HCT116 (cell line): ENCODE data around the gene GREM2. TPM values are rescaled to one million over a fixed set of nuclear protein-coding genes. Genes with fewer than 3 reads are reported as not detected.

Experiments used
- ATAC-seq: fragments of 200-7000 bp; cut with Tn5 transposase; 2 replicates; pipeline ENCODE4 v1.9.1; 2020; ENCODE audit warnings: mild to moderate bottlenecking, moderate library complexity
- BruUV-seq: library from RNA; stranded (reverse); fragments of 400-500 nt; replicated peaks from 2 replicates; lab custom pipeline; 2021; lab: Mats Ljungman, UMichigan
- CTCF ChIA-PET: fragments of 300-600 bp; sonication (Branson Sonifier 250); formaldehyde crosslinking; loops from one replicate; lab custom pipeline; 2021; ENCODE audit warnings: antibody characterized with exemption; lab: Charles Lee
- POLR2A ChIA-PET: fragments of 300-600, 350-600 bp; sonication (Branson Sonifier 250); formaldehyde crosslinking; loops from one replicate; lab custom pipeline; 2021; ENCODE audit warnings: antibody characterized with exemption; lab: Charles Lee
- RAD21 ChIA-PET, 2 experiments: fragments of 300-600 bp; sonication (Branson Sonifier 250); formaldehyde crosslinking; loops; one replicate each; lab custom pipeline; 2023; ENCODE audit warnings: low total read pairs in 2 of 2; ENCODE audit not compliant: uncharacterized antibody in 2 of 2, unreplicated experiment in 2 of 2, low non-redundant PET in 1 of 2; lab: Charles Lee
- DNase-seq: peaks from one replicate; pipeline ENCODE4 v3.0.0-alpha.2; 2010; ENCODE audit warnings: low read depth, low spot score
- H2AFZ ChIP-seq: fragments of 200-600 bp; shearing (Covaris generic), sonication (generic); 2 replicates; pipeline ENCODE4 v1.6.1; 2017; ENCODE audit warnings: low read depth, mixed run types, mixed read lengths, antibody characterized with exemption, low read length; ENCODE audit not compliant: poor library complexity, severe bottlenecking
- H3K27ac ChIP-seq: 2 replicates; pipeline ENCODE4 v1.5.1; 2012; ENCODE audit warnings: low read depth, low read length
- H3K27me3 ChIP-seq: fragments of 200-600 bp; sonication (generic); 2 replicates; pipeline ENCODE4 v1.6.1; 2016; ENCODE audit warnings: mixed run types, low read length, mixed read lengths; ENCODE audit not compliant: insufficient read depth
- H3K36me3 ChIP-seq, 2 experiments: fragments of 200-500 bp in 1 of 2; fragments of 200-600 bp in 1 of 2; sonication (Bioruptor generic) in 1 of 2; sonication (generic) in 1 of 2; 2 replicates each; pipeline versions ENCODE4 v1.5.1 to v1.6.1; 2014 to 2016; ENCODE audit warnings: low read length in 2 of 2, inconsistent platforms in 1 of 2, mixed read lengths in 1 of 2, mixed run types in 1 of 2; ENCODE audit not compliant: insufficient read depth in 2 of 2, control insufficient read depth in 1 of 2
- H3K4me1 ChIP-seq, 2 experiments: fragments of 200-600 bp in 1 of 2; sonication (generic) in 1 of 2; 2 replicates each; pipeline versions ENCODE4 v1.5.1 to v1.6.1; 2012 to 2017; ENCODE audit warnings: low read length in 2 of 2, inconsistent platforms in 1 of 2, mild to moderate bottlenecking in 1 of 2, mixed read lengths in 1 of 2, mixed run types in 1 of 2, moderate library complexity in 1 of 2; ENCODE audit not compliant: insufficient read depth in 2 of 2, control insufficient read depth in 1 of 2
- H3K4me2 ChIP-seq: fragments of 200-600 bp; sonication (generic); 2 replicates; pipeline ENCODE4 v1.6.1; 2017; ENCODE audit warnings: mixed run types, low read length, mixed read lengths
- H3K4me3 ChIP-seq, 2 experiments: fragments of 200-600 bp in 1 of 2; sonication (generic) in 1 of 2; replicated peaks in 1 of 2; 2 replicates each; pipeline ENCODE4 v1.5.1; 2011 to 2016; ENCODE audit warnings: low read length in 2 of 2, control low read depth in 1 of 2, low read depth in 1 of 2, mild to moderate bottlenecking in 1 of 2, mixed read lengths in 1 of 2, mixed run types in 1 of 2
- H3K79me2 ChIP-seq: fragments of 200-600 bp; sonication (generic); 2 replicates; pipeline ENCODE4 v1.6.1; 2017; ENCODE audit warnings: mild to moderate bottlenecking, mixed run types, low read length, moderate library complexity, mixed read lengths; ENCODE audit not compliant: insufficient read depth
- H3K9ac ChIP-seq: fragments of 200-600 bp; sonication (generic); 2 replicates; pipeline ENCODE4 v1.6.1; 2016; ENCODE audit warnings: low read length, mixed read lengths
- H3K9me2 ChIP-seq: fragments of 200-600 bp; sonication (generic), shearing (Covaris generic); 2 replicates; pipeline ENCODE4 v1.6.1; 2017; ENCODE audit warnings: mixed run types, mild to moderate bottlenecking, moderate library complexity; ENCODE audit not compliant: insufficient read depth
- H3K9me3 ChIP-seq, 2 experiments: fragments of 200-500 bp in 1 of 2; fragments of 200-600 bp in 1 of 2; sonication (Bioruptor generic) in 1 of 2; sonication (generic) in 1 of 2; 2 replicates each; pipeline ENCODE4 v1.6.1; 2014 to 2017; ENCODE audit warnings: low read length in 2 of 2, mixed read lengths in 2 of 2, inconsistent platforms in 1 of 2, low read depth in 1 of 2, mild to moderate bottlenecking in 1 of 2, mixed run types in 1 of 2, moderate library complexity in 1 of 2; ENCODE audit not compliant: control insufficient read depth in 1 of 2, insufficient read depth in 1 of 2
- H4K20me1 ChIP-seq: fragments of 200-600 bp; sonication (generic), shearing (Covaris generic); 2 replicates; pipeline ENCODE4 v1.6.1; 2017; ENCODE audit warnings: mixed run types, mild to moderate bottlenecking, moderate library complexity; ENCODE audit not compliant: insufficient read depth
- CBX3 ChIP-seq: IDR thresholded peaks from 2 replicates; pipeline ENCODE4 v1.6.1; 2012; ENCODE audit warnings: low read depth
- EZH2 ChIP-seq: fragments of 200-600 bp; sonication (generic); IDR thresholded peaks from 2 replicates; pipeline ENCODE4 v1.6.1; 2017; ENCODE audit warnings: antibody characterized with exemption, mixed run types
- EZH2phosphoT487 ChIP-seq: fragments of 200-600 bp; IDR thresholded peaks from 2 replicates; pipeline ENCODE4 v1.6.1; 2018; ENCODE audit warnings: antibody characterized with exemption, borderline replicate concordance
- JUND ChIP-seq: IDR thresholded peaks from 2 replicates; pipeline ENCODE4 v1.6.1; 2012
- POLR2AphosphoS5 ChIP-seq: IDR thresholded peaks from 2 replicates; pipeline ENCODE4 v1.6.1; 2011; ENCODE audit warnings: mild to moderate bottlenecking, low read depth, low read length, moderate library complexity
- SIN3A ChIP-seq: IDR thresholded peaks from 2 replicates; pipeline ENCODE4 v1.6.1; 2012; ENCODE audit warnings: low read depth
- YY1 ChIP-seq: IDR thresholded peaks from 2 replicates; pipeline ENCODE4 v1.6.1; 2011; ENCODE audit warnings: low read length, low read depth, moderate library complexity, mild to moderate bottlenecking; ENCODE audit not compliant: insufficient replicate concordance; ENCODE audit errors: extremely low read depth
- intact Hi-C: fragments of 100-400 bp; cut with micrococcal nuclease; formaldehyde crosslinking; loops from 2 replicates; pipeline ENCODE4 v1.10.0; 2022
- total RNA-seq: library from RNA; stranded (reverse); gene quantifications from one replicate; pipeline ENCODE4 v1.2.1, GENCODE V29; 2021; ENCODE audit not compliant: unreplicated experiment
- TF ChIP-seq, protein P1 (sequence below): IDR thresholded peaks from 2 replicates; pipeline ENCODE4 v1.6.1; 2012

The GREM2 gene
- total RNA-seq, 1 experiment from 2014 or later, result not detected

DNA sequence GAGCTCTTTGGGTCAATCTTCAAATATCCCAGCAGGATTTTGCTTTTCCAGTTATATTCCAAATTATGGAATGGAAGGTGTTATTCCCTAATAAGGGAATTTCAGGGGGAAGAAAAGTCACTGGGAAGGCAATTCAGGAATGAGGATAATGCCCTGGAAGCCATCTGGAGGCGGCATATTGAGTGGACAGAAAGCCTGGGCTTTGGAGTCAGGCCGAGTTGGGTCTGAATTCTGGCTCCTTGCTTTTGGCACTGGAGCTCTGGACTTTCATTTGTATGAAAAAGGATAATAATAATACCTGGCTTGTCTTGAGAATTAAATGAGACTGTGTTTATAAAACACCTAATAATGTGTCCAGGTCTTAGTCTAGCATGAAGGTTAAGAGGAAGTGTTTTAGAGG, 16.5 kb downstream of the GREM2 start:
- no peak for TF ChIP-seq JUND
- Histone ChIP-seq H3K4me3 (no peak overlapping the region), H2AFZ (no peak overlapping the region), H3K27ac (no peak overlapping the region), H3K9me2 (no peaks in the 10 kb centered on the region), H3K9me3 (peaks cover 8 to 25% of the 10 kb centered on the region in 2 experiments; a peak in 2 of 4 replicates), H3K27me3 (no peaks in the 10 kb centered on the region), H3K4me1 (no peaks in the 10 kb centered on the region), H3K36me3 (no peaks in the 10 kb centered on the region), H3K4me2 (no peak overlapping the region), H3K79me2 (no peaks in the 10 kb centered on the region), H4K20me1 (no peaks in the 10 kb centered on the region), H3K9ac (no peak overlapping the region)
- BruUV-seq, result no TSS peak
- ChIA-PET RAD21 (no interaction called here), POLR2A (no interaction called here), CTCF (no interaction called here)
- no peak for ATAC-seq
- intact Hi-C loops, result no loop called here
- no peak for DNase-seq

DNA sequence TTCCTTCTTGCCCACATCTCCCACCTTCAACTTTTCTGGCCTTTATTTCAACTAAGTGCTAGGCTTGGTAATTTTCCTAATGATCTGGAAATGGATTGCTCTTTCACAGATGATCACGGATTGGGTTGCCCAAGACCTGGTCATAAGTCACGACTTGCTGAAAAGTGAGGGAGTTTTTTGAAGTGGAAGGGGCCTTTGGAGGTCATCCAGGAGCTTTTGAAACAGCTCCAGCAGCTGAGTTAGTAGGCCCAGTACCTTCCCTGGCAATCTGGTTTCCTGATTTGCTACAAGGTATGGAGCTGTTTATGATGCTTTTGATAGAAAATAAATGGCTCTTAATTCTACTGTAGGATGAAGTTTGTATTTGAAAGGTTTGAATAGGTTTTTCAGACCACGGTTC, 20.4 kb downstream of the GREM2 start:
- DNase-seq (no peak), ATAC-seq (no peak)
- peaks cover 5 to 15% of the 10 kb centered on the region in 2 experiments; a peak in 2 of 4 replicates for H3K9me3 ChIP-seq
- intact Hi-C loops, result no loop called here
- H2AFZ ChIP-seq, result no peak overlapping the region
- H3K9me2 ChIP-seq, result no peaks in the 10 kb centered on the region
- no peaks in the 10 kb centered on the region for H3K36me3 ChIP-seq
- no peak overlapping the region for H3K4me3 ChIP-seq
- no peaks in the 10 kb centered on the region for H4K20me1 ChIP-seq
- H3K4me1 ChIP-seq, result no peaks in the 10 kb centered on the region
- no peaks in the 10 kb centered on the region for H3K79me2 ChIP-seq
- ChIA-PET CTCF (no interaction called here), RAD21 (no interaction called here), POLR2A (no interaction called here)
- TF ChIP-seq CBX3 (no peak), EZH2phosphoT487 (no peak), POLR2AphosphoS5 (no peak), EZH2 (no peak), YY1 (no peak), SIN3A (no peak)
- TF ChIP-seq, protein P1, sequence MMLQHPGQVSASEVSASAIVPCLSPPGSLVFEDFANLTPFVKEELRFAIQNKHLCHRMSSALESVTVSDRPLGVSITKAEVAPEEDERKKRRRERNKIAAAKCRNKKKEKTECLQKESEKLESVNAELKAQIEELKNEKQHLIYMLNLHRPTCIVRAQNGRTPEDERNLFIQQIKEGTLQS, result no peak
- BruUV-seq, result no TSS peak
- no peak overlapping the region for H3K4me2 ChIP-seq
- no peak overlapping the region for H3K27ac ChIP-seq
- H3K9ac ChIP-seq, result no peak overlapping the region
- H3K27me3 ChIP-seq, result no peaks in the 10 kb centered on the region
